HK-2 (cell line): ENCODE measurements around the gene IER2.
"Not testable (repeated sequence)": the region's sequence is repeated elsewhere in the genome, so short reads cannot be mapped to it uniquely, and the experiment has no call there.

Source experiments
- DNase-seq: peaks from one replicate; pipeline ENCODE4 v3.0.0-alpha.2; 2018; ENCODE audit not compliant: unreplicated experiment

The IER2 gene

DNA sequence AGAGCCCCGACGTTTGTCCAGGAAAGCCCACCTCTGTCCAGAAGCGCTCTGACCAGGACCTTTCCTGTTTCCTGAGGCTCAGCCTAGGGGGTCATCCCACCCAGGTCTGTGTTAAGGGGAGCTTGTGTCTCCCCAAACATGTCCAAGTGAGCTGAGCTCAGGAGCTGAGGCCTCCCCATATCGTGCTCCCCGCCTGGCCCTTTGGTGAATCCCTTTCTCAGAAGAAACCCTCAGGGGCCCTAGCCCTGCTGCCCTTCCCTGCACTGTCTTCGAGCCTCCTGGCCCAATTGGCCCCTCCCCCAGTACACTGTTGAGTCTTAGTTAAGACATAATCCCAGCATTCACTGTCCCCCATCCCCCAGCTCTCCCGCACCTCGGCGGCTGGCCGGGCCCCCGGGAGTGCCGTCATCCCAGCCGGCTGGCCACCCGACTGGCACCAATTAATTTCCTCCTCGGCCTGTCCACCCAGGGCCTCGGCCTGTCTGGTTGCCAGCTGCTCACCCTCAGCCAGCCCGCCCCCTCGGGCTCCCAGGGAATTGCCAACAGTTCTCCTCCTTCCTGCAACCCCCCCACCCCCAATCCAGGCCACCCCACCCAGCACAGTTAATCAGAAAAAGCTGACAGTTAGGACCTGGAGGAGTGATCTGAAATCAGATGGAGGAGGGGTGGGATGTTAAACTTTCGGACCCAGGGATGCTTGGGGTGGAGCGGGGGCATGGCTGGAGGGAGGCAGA is 13.6 kb downstream of the IER2 start:
- DNase-seq: peak; percentile 98

DNA sequence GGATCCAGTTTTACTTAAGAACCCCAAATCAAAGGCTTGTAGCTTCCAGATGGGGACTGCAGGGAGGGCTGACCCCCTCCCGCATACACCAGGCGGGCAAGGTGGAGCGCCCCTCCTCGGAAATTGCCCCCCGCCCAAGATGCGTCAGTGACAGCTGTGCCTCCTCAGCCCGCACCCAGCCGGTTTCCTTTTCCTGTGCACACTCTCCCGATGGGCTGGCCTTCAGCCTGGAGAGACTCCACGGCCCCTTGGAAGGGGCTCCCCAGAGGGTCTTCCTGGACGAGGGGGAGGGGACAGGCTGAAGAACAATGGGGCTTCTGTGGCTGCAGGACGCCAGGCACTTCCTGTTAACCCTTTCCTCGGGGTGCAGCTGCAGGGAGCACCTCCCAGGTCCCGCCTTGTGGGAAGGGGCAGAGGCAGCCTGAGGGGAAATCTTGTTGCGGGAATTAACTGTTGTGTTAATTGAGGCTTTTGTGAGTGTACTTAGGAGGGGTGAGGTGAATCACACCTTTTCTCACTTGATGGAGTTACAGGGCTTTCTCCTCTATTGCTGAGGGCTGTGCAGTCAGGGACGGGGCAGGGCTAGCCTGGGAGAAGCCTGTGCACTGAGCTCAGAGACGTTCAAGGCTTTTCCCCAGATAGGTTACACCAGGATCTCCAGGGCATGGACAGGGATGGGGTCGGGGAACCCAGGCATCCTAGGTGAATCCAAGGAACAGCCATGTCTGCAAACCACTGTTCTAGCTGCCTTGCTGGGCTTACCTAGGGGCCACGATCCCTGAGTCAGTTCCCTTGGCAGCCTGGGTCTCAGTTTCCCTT is 14.3 kb downstream of the IER2 start:
- DNase-seq: peak; percentile 66

DNA sequence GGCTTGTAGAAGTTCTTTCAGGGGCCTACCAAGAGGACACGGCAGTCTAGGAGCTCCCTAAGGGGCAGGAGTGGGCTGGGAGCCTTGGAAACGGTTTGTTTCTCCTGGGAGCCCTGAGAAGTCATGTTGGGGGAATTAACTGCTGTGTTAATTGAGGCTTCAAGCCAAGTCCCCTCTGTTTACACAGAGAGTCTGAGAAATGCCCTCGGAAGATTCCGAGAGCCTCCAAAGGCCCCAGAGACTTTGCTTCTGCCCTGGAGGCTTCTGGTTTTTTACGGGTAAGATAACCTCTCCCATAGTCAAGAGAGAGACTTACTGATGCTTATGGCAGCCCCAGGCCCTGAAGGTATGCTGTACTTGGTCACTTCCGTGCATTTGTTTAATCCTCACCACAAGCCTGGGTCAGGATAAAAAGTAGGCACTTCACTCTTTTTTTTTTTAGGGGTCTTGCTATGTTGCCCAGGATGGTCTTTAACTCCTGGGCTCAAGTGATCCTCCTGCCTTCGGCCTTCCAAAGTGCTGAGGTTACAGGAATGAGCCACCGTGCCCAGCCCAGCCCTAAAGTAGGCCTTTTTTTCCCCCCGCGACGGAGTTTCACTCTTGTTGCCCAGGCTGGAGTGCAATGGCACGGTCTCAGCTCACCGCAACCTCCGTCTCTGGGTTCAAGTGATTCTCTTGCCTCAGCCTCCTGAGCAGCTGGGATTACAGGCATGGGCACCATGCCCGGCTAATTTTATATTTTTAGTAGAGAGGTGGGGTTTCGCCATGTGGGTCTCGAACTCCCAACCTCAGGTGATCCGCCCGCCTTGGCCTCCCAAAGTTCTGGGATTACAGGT is 15.2 kb downstream of the IER2 start:
- no peak for DNase-seq

DNA sequence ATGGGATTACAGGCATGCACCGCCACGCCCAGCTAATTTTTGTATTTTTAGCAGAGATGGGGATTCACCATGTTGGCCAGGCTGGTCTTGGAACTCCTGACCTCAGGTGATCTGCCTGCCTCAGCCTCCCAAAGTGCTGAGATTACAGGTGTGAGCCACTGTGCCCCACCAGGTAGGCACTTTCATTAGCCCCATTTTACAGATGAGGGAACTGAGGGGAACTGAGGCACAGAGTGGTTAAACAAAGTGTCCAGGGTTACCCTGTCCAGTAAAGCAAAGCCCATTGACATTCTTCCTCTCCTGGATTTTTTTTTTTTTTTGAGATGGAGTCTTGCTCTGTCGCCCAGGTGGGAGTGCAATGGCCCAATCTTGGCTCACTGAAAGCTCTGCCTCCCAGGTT is 15.9 kb downstream of the IER2 start:
- not testable (repeated sequence) for DNase-seq

DNA sequence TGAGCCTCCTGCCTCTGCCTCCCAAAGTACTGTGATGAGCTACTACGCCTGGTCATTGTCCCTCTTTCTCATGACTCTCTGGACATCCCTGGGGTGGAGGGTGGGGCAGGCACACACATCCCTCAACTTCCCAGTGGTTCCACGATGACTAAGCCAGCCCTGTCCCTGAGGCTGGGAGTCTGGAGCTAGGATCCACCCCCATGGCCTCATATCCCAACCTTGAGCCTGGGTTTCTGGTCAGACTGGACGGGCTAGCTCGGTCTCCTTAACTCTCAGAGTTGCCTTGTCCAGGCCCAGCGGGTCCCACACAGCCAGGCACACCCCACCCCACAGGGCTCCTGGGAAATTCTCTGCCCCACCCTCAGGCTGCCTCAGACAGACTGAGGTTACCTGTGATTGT is 19.6 kb downstream of the IER2 start:
- peak; percentile 66 for DNase-seq

DNA sequence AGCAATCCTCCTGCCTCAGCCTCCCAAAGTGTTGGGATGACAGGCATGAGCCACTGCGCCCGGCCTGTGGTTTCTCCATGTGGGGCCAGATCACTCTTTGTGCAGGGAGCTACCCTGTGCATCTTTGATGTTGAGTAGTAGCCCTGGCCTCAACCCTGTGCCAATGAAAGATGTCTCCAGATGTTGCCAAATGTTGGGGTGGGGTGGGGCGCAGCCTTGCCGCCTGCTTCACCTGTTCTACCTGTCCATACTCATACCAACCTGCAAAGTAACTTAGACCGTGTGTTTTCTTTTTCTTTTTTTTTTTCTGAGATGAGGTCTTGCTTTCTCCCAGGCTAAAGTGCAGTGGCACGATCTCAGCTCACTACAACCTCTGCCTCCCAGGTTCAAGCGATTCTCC is 20.9 kb downstream of the IER2 start:
- no peak for DNase-seq

DNA sequence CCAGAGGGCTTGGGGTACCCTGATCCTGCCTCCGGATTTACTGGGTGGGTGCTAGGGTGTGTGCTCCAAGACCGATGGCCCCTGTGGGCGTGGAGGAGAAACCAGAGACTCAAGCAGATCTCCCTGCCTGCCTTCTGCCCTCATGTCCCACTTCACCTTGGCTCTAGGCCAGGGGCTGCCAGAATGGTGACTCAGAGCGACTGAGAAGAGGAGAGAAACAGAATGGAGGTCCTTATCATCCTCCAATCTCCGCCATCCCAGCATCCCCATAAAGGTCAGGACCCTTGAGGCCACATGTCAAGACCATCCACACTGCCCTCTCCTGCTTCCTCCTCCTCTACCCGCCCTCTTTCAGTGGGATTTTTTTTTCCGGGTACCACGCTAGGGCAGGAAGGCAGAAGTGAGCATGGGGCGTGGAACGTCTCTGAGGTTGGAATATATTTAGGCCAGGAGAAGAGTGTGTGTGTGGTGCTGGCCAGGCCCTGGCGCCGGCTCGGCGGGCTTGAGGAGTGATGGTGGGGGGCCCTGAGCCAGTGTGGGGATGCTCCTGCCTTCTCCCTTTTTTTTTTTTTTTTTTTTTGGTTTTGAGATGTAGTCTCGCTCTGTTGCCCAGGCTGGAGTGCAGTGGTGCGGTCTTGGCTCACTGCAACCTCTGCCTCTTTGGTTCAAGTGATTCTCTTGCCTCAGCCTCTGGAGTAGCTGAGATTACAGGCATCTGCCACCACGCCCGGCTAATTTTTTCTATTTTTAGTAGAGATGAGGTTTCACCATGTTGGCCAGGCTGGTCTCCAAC is 22.3 kb downstream of the IER2 start:
- peak; percentile 90 for DNase-seq

DNA sequence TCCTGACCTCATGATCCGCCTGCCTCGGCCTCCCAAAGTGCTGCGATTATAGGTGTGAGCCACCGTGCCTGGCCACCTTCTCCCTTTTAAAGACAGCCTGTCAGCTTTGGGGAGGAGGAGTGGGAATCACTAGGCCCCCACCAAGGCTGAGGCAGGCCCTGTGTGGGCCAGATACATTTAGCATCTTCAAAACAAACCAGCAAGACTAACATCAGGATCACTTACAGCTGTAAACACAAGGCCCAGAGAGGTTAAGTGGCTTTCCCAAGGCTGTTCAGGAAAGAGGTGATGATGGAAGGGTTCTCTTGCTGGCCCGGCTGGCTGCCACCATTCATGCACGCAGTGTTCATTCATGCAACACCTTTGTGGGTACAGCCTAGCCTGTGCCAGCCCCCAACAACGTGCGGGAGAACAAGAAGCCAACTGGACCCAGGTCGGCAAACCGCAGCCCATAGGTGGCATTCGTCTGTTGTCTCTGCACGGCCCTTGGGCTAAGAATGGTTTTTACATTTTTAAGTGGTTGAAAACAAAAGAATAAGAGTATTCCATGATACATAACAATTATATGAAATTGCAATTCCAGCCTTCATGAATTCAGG is 23.0 kb downstream of the IER2 start:
- no peak for DNase-seq

DNA sequence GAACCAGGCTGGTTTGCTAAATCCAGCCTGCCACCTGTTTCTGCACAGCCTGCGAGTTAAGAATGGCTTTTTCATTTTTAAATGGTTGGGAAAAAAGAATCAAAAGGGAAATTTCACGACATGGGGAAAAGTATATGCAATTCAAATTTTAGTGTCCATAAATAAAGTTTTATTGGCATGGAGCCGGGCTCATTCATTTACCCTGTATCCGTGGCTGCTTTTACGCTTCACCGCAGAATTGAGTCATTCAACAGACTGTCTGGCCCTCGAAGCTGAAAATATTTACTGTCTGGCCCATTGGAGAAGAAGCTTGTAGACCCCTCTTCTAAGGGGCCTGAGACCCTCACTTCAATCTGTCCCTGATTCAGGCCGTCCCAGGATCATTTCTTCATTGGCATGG is 26.1 kb downstream of the IER2 start:
- peak; percentile 35 for DNase-seq

DNA sequence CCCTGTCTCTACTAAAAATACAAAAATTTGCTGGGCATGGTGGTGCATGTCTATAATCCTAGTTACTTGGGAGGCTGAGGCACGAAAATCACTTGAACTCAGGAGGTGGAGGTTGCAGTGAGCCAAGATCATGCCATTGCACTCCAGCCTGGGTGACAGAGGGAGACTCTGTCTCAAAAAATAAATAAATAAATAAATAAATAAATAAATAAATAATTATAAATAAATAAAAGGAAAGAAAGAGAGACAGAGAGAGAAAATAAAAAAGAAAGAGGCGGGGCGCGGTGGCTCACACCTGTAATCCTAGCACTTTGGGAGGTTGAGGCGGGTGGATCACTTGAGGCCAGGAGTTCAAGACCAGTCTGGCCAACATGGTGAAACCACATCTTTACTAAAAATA is 27.4 kb downstream of the IER2 start:
- DNase-seq: not testable (repeated sequence)

DNA sequence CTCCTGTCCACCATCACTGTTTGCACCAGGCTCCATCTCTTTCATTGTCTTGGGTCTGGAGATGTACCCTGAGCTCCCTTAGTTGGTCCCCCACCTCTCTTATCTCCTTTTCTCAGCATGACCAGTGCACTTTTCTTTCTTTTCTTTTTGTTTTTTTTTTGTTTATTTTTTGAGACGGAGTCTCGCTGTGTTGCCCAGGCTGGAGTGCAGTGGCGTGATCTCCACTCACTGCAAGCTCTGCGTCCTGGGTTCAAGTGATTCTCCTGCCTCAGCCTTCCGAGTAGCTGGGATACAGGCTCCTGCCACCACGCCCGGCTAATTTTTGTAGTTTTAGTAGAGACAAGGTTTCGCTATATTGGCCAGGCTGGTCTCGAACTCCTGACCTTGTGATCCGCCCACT is 28.1 kb downstream of the IER2 start:
- not testable (repeated sequence) for DNase-seq

DNA sequence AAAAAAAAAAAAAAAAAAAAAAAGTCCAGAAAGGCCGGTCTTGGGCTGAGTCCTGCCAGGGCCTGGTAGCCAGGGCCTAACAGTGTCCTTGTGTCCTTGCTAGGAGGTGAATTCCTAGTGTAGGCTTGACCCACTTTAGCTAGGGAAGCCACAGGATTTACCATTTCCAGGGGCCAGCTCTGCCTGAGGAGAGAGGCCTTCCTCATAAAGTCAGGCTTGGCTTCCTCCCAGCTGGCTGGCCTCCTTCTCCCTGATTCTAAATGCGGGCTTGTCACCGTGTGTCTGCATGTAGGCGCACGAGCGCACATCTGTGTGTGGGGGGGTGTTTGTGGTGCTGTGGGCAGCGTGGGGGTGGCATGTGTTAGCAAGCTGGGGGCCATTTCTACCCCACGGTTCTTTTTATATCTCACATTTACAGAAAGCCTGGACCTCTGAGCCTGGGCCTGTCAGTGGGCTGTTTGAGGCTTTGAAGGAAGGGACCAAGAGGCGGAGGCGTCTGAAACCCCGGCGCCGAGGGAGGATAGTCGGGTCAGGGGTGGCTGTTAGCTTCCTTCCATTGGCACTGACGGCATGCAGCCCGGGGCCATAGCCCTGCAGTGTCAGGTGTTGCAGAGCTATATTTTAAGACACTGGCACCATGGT is 31.7 kb downstream of the IER2 start:
- no peak for DNase-seq

DNA sequence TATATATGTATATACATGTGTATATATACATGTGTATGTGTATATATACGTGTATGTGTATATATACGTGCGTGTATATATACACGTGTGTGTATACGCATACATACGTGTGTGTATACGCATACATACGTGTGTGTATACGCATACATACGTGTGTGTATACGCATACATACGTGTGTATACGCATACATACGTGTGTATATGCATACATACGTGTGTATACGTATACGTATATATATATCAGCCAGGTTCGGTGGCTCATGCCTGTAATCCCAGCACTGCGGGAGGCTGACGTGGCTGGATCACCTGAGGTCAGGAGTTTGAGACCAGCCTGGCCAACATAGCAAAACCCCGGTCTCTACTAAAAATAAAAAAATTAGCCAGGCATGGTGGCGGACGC is 34.7 kb downstream of the IER2 start:
- not testable (repeated sequence) for DNase-seq

DNA sequence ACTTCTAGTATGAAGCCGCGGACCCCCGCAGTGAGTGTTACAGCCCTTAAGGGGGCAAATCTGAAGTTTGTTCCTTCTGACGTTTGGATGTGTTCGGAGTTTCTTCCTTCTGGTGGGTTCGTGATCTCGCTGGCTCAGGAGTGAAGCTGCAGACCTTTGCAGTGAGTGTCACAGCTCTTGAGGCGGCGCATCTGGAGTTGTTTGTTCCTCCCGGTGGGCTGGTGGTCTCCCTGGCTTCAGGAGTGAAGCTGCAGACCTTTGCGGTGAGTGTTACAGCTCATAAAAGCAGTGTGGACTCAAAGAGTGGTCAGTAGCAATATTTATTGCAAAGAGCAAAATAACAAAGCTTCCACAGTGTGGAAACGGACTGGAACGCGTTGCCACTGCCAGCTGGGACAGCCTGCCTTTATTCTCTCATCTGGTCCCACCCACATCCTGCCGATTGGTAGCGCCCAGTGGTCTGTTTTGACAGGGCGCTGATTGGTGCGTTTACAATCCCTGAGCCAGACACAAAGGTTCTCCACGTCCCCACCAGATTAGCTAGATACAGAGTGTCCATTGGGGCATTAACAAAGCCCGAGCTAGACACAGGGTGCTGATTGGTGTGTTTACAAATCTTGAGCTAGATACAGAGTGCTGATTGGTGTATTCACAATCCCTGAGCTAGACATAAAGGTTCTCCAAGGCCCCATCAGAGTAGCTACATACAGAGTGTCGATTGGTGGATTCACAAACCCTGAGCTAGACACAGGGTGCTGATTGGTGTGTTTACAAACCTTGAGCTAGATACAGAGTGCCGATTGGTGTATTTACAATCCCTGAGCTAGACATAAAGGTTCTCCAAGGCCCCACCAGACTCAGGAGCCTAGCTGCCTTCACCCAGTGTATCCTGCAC is 35.8 kb downstream of the IER2 start:
- DNase-seq: not testable (repeated sequence)

DNA sequence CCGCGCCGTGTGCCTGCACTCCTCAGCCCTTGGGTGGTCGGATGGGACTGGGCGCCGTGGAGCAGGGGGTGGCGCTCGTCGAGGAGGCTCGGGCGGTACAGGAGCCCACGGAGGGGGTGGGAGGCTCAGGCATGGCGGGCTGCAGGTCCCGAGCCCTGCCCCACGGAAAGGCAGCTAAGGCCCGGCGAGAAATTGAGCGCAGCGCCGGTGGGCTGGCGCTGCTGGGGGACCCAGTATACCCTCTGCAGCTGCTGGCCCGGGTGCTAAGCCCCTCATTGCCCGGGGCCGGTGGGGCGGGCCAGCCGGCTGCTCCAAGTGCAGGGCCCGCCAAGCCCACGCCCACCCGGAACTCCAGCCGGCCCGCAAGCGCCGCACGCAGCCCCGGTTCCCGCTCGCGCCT is 36.5 kb downstream of the IER2 start:
- not testable (repeated sequence) for DNase-seq

DNA sequence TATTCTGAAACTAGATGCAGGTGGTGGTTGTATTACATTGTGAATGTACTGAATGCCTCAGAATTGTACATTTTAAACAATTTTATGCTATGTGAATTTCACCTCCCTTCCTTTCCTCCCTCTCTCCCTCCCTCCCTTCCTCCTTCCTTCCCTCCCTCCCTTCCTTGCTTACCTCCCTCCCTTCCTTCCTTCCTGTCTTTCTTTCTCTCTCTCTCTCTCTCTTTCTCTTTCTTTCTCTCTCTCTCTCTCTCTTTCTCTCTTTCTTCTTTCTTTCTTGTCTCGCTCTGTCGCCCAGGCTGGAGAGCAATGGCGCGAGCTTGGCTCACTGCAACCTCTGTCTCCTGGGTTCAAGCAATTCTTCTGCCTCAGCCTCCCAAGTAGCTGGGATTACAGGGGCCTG is 37.2 kb downstream of the IER2 start:
- DNase-seq: no peak

DNA sequence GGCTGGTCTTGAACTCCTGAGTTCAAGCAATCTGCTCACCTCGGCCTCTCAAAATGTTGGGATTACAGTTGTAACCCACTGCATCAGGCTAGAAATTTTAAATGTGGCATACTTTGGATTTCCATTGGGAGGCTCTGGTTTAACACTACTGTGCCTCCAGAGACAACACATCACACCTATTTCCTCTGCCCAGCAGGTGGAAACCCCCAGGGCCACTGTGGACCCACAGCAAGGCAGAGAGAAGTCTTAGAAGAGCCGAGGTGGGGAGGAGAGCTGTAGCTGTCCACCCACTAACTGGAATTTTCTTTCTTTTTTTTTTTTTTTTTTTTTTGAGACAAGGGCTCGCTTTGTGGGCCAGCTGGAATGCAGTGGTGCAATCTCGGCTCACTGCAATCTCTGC is 39.4 kb downstream of the IER2 start:
- DNase-seq: no peak

DNA sequence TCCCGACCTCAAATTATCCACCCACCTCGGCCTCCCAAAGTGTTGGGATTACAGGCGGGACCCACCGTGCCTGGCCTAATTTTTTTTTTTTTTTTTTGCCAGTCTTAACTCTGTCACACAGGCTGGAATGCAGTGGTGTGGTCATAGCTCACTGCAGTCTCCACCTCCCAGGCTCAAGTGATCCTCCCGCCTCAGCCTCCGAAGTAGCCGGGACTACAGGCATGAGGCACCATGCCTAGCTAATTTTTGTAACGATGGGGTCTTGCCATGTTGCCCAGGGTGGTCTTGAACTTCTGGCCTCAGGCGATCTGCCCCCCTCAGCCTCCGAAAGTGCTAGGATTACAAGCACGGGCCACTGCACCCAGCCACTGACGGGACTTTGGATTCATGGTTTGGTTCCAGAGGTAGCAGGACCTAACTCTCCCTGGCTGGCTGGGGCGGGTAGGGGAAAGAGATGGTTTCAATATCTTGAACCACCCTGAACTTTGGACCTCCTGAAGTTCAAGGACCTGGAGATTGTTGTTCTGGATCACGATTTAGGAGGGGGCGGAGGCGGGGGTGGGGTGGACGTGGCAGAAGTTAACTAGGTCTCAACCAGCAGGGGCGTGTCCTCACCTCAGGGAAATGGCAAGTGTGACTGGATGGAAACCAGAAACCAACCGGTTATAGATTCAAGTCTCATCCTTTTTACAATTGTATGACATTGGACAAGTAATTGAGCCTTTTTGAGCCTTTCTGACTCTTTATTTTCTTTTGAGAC is 40.8 kb downstream of the IER2 start:
- DNase-seq: no peak

DNA sequence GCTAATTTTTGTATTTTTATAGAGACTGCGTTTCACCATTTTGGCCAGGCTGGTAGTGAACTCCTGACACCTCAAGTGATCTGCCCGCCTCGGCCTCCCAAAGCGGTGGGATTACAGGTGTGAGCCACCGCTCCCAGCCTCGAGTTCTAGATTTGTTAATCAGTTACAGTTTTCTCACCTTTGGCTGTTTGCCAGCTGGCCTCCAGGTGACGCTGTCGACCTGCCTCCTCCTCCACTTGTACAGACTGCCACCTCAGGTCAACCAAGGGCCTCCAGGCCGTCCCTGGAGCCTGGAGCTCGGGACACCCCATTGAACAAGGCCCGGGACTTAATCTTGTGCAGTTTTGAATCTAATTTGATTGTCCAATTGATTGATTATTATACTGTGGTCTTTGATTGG is 45.5 kb downstream of the IER2 start:
- DNase-seq: no peak
